GM23248 (cell line): ENCODE data around the gene MGST2. TPM values are rescaled to one million over a fixed set of nuclear protein-coding genes. Genes with fewer than 3 reads are reported as not detected.

Experiments used
- DNase-seq: peaks from one replicate; pipeline ENCODE4 v3.0.0-alpha.2; 2015
- H2AFZ ChIP-seq: fragments of 200-600 bp; sonication (generic); 2 replicates; pipeline ENCODE4 v1.6.1; 2016; ENCODE audit warnings: antibody characterized with exemption
- H3F3A ChIP-seq: fragments of 200-600 bp; sonication (generic); 2 replicates; pipeline ENCODE4 v1.6.1; 2016; ENCODE audit warnings: mild to moderate bottlenecking, antibody characterized with exemption, mixed run types; ENCODE audit not compliant: insufficient read depth
- H3K27ac ChIP-seq: fragments of 200-600 bp; sonication (generic); 2 replicates; pipeline ENCODE4 v1.5.1; 2016; ENCODE audit warnings: mild to moderate bottlenecking
- H3K27me3 ChIP-seq: fragments of 200-600 bp; sonication (generic); replicated peaks from 2 replicates; pipeline ENCODE4 v1.6.1; 2016; ENCODE audit warnings: mild to moderate bottlenecking; ENCODE audit not compliant: insufficient read depth
- H3K36me3 ChIP-seq: fragments of 200-600 bp; sonication (generic); 2 replicates; pipeline ENCODE4 v1.6.1; 2016; ENCODE audit warnings: low read depth, mild to moderate bottlenecking
- H3K4me1 ChIP-seq: fragments of 200-600 bp; sonication (generic); 2 replicates; pipeline ENCODE4 v1.6.1; 2016; ENCODE audit warnings: mild to moderate bottlenecking; ENCODE audit not compliant: insufficient read depth
- H3K4me2 ChIP-seq: fragments of 200-600 bp; sonication (generic); one replicate; pipeline ENCODE4 v1.6.1; 2016; ENCODE audit warnings: mild to moderate bottlenecking; ENCODE audit not compliant: unreplicated experiment
- H3K4me3 ChIP-seq: fragments of 200-600 bp; sonication (generic); 2 replicates; pipeline ENCODE4 v1.5.1; 2016; ENCODE audit warnings: mild to moderate bottlenecking
- H3K79me2 ChIP-seq: fragments of 200-600 bp; sonication (generic); 2 replicates; pipeline ENCODE4 v1.6.1; 2016; ENCODE audit warnings: mild to moderate bottlenecking; ENCODE audit not compliant: insufficient read depth
- H3K9ac ChIP-seq: fragments of 200-600 bp; sonication (generic); 2 replicates; pipeline ENCODE4 v1.6.1; 2016; ENCODE audit warnings: mild to moderate bottlenecking
- H3K9me2 ChIP-seq: fragments of 200-600 bp; sonication (generic); 2 replicates; pipeline ENCODE4 v1.6.1; 2016; ENCODE audit warnings: mixed run types, mild to moderate bottlenecking, moderate library complexity; ENCODE audit not compliant: insufficient read depth
- H3K9me3 ChIP-seq: fragments of 200-600 bp; sonication (generic); one replicate; pipeline ENCODE4 v1.6.1; 2017; ENCODE audit warnings: low read depth
- H4K20me1 ChIP-seq: fragments of 200-600 bp; sonication (generic); 2 replicates; pipeline ENCODE4 v1.6.0; 2016; ENCODE audit not compliant: insufficient read depth
- EZH2 ChIP-seq: fragments of 200-600 bp; sonication (generic); IDR thresholded peaks from 2 replicates; pipeline ENCODE4 v1.6.1; 2018; ENCODE audit warnings: antibody characterized with exemption, mild to moderate bottlenecking; ENCODE audit not compliant: insufficient read depth, poor library complexity, severe bottlenecking
- EZH2phosphoT487 ChIP-seq: fragments of 200-600 bp; sonication (generic); IDR thresholded peaks from 2 replicates; pipeline ENCODE4 v1.6.1; 2018; ENCODE audit warnings: antibody characterized with exemption, moderate library complexity, mild to moderate bottlenecking, low read depth; ENCODE audit not compliant: insufficient read depth
- WGBS, 2 experiments: methylation state at CpG; one replicate each; pipeline ENCODE4 v1.1.6; 2015 to 2017; ENCODE audit warnings: low lambda C conversion rate in 2 of 2, low coverage in 1 of 2; ENCODE audit errors: missing lambda C conversion rate in 2 of 2; 5-methylcytosine and 5-hydroxymethylcytosine counted together
- in situ Hi-C: fragments of 300-500 bp; cut with MboI; formaldehyde crosslinking; loops from 2 replicates; pipeline ENCODE4 v1.15.0; 2020
- polyA plus RNA-seq: library from polyadenylated mRNA; unstranded; fragments of >200 nt; fragmentation: Nextera tagmentation; extraction: Ambion mirVana; gene quantifications from 2 replicates; pipeline ENCODE4 v1.2.1, GENCODE V29; 2016
- total RNA-seq: library from RNA; depleted of rRNA; stranded (reverse); fragments of >200 nt; shearing (Covaris generic); gene quantifications from 2 replicates; pipeline ENCODE4 v1.2.3, GENCODE V29; 2014

The MGST2 gene
- total and polyA plus RNA-seq, 2 experiments from 2014 or later, result 7.5 to 17.9 TPM

GRCh38 chr4:139715746-139716391 is 50.2 kb downstream of the MGST2 start:
- no peak overlapping the region for H3K27ac ChIP-seq
- H3K27me3 ChIP-seq, result no peaks in the 10 kb centered on the region
- no peak overlapping the region for H3K9ac ChIP-seq
- no peak for DNase-seq
- no peaks in the 10 kb centered on the region for H3K79me2 ChIP-seq
- H3K9me3 ChIP-seq, result no peaks in the 10 kb centered on the region
- no peak for TF ChIP-seq EZH2phosphoT487
- TF ChIP-seq EZH2, result no peak
- H3K4me2 ChIP-seq, result no peak overlapping the region
- H3K4me3 ChIP-seq, result no peak overlapping the region
- no peaks in the 10 kb centered on the region for H3F3A ChIP-seq
- no peaks in the 10 kb centered on the region for H3K9me2 ChIP-seq
- H4K20me1 ChIP-seq, result no peaks in the 10 kb centered on the region
- H2AFZ ChIP-seq, result no peak overlapping the region
- in situ Hi-C loops, result no loop called here
- H3K4me1 ChIP-seq, result no peaks in the 10 kb centered on the region
- H3K36me3 ChIP-seq, result no peaks in the 10 kb centered on the region
- WGBS, 2 experiments, result 86 to 90% methylated on average over 9 of the region's 9 CpGs

- no peak overlapping the region for H2AFZ ChIP-seq
- no peaks in the 10 kb centered on the region for H3K9me3 ChIP-seq
- no peaks in the 10 kb centered on the region for H3K9me2 ChIP-seq
- H3K4me1 ChIP-seq, result no peaks in the 10 kb centered on the region
- in situ Hi-C loops, result no loop called here
- H3F3A ChIP-seq, result no peaks in the 10 kb centered on the region
- H4K20me1 ChIP-seq, result no peaks in the 10 kb centered on the region
- H3K27ac ChIP-seq, result no peak overlapping the region
- H3K27me3 ChIP-seq, result no peaks in the 10 kb centered on the region
- H3K36me3 ChIP-seq, result no peaks in the 10 kb centered on the region
- H3K4me2 ChIP-seq, result no peak overlapping the region
- TF ChIP-seq EZH2, result no peak
- no peak for TF ChIP-seq EZH2phosphoT487
- no peak for DNase-seq
- no peak overlapping the region for H3K4me3 ChIP-seq
- H3K79me2 ChIP-seq, result no peaks in the 10 kb centered on the region
- no peak overlapping the region for H3K9ac ChIP-seq
- 88 to 91% methylated on average over 6 of the region's 6 CpGs for WGBS, 2 experiments
These were observed 52.7 kb downstream of the MGST2 start for GRCh38 chr4:139718358-139718757.

GRCh38 chr4:139718833-139719232 is 53.2 kb downstream of the MGST2 start:
- Histone ChIP-seq H3K36me3 (no peaks in the 10 kb centered on the region), H3K9ac (no peak overlapping the region), H2AFZ (no peak overlapping the region), H3K27me3 (no peaks in the 10 kb centered on the region), H4K20me1 (no peaks in the 10 kb centered on the region), H3K4me2 (no peak overlapping the region), H3K9me2 (no peaks in the 10 kb centered on the region), H3K79me2 (no peaks in the 10 kb centered on the region), H3K9me3 (no peaks in the 10 kb centered on the region), H3K4me1 (no peaks in the 10 kb centered on the region), H3K27ac (no peak overlapping the region), H3K4me3 (no peak overlapping the region), H3F3A (no peaks in the 10 kb centered on the region)
- DNase-seq, result no peak
- in situ Hi-C loops, result no loop called here
- TF ChIP-seq EZH2phosphoT487 (no peak), EZH2 (no peak)
- WGBS, 2 experiments, result 88% methylated on average over 9 to 10 of the region's 10 CpGs

GRCh38 chr4:139719381-139720101 is 53.9 kb downstream of the MGST2 start:
- TF ChIP-seq EZH2phosphoT487 (no peak), EZH2 (no peak)
- DNase-seq, result no peak
- Histone ChIP-seq H3K27me3 (no peaks in the 10 kb centered on the region), H3K4me1 (no peaks in the 10 kb centered on the region), H3K9me2 (no peaks in the 10 kb centered on the region), H4K20me1 (no peaks in the 10 kb centered on the region), H3K4me2 (no peak overlapping the region), H3K79me2 (no peaks in the 10 kb centered on the region), H3K36me3 (no peaks in the 10 kb centered on the region), H3F3A (no peaks in the 10 kb centered on the region), H3K9me3 (no peaks in the 10 kb centered on the region), H3K9ac (no peak overlapping the region), H3K27ac (no peak overlapping the region), H3K4me3 (no peak overlapping the region), H2AFZ (no peak overlapping the region)
- in situ Hi-C loops, result no loop called here
- WGBS, 2 experiments, result 85 to 86% methylated on average over 14 to 16 of the region's 16 CpGs
